CD4-positive, alpha-beta T cell treated with Interleukin-17A for 4 hours (primary cell): Measurements from ENCODE around the gene GLRA3.
"Not testable (repeated sequence)": the region's sequence is repeated elsewhere in the genome, so short reads cannot be mapped to it uniquely, and the experiment has no call there.

Source experiments
- DNase-seq: peaks from one replicate; pipeline ENCODE4 v3.0.0-alpha.2; 2020; ENCODE audit warnings: mixed read lengths

The GLRA3 gene

GRCh38 chr4:174828845-174829701 is at the start of gene GLRA3:
Gene GLRA3 (minus strand): TSS chr4:174829247. CDS start chr4:174828811, 436 bp downstream.
- DNase-seq: no peak

GRCh38 chr4:174874898-174875297 is 45.9 kb upstream of the GLRA3 start:
- DNase-seq: no peak

GRCh38 chr4:174873931-174874330 is 44.9 kb upstream of the GLRA3 start:
- no peak for DNase-seq

- DNase-seq: not testable (repeated sequence)
Measured at GRCh38 chr4:174873146-174873545, 44.1 kb upstream of the GLRA3 start.

- DNase-seq: no peak
Measured at GRCh38 chr4:174871407-174871806, 42.4 kb upstream of the GLRA3 start.

GRCh38 chr4:174870311-174870710 is 41.3 kb upstream of the GLRA3 start:
- DNase-seq: no peak

- no peak for DNase-seq
Measured at GRCh38 chr4:174869339-174869738, 40.3 kb upstream of the GLRA3 start.

- DNase-seq: no peak
Measured at GRCh38 chr4:174867903-174868302, 38.9 kb upstream of the GLRA3 start.

- DNase-seq: no peak
Measured at GRCh38 chr4:174865418-174865985, 36.5 kb upstream of the GLRA3 start.

GRCh38 chr4:174864031-174864430 is 35.0 kb upstream of the GLRA3 start:
- DNase-seq: no peak

GRCh38 chr4:174860588-174860987 is 31.5 kb upstream of the GLRA3 start:
- DNase-seq: no peak

GRCh38 chr4:174859904-174860303 is 30.9 kb upstream of the GLRA3 start:
- DNase-seq: no peak

GRCh38 chr4:174856926-174857800 is 28.1 kb upstream of the GLRA3 start:
- no peak for DNase-seq

GRCh38 chr4:174855050-174855449 is 26.0 kb upstream of the GLRA3 start:
- DNase-seq: no peak

GRCh38 chr4:174853629-174854028 is 24.6 kb upstream of the GLRA3 start:
- DNase-seq: no peak

- no peak for DNase-seq
Measured at GRCh38 chr4:174848596-174848995, 19.5 kb upstream of the GLRA3 start.

- DNase-seq: no peak
Measured at GRCh38 chr4:174847801-174848427, 18.9 kb upstream of the GLRA3 start.

GRCh38 chr4:174835536-174835935 is 6.5 kb upstream of the GLRA3 start:
- DNase-seq: no peak

GRCh38 chr4:174834477-174834876 is 5.4 kb upstream of the GLRA3 start:
- no peak for DNase-seq

- no peak for DNase-seq
Measured at GRCh38 chr4:174826660-174827059, 2.4 kb downstream of the GLRA3 start.

- DNase-seq: no peak
Measured at GRCh38 chr4:174815282-174815681, 13.8 kb downstream of the GLRA3 start.

- DNase-seq: no peak
Measured at GRCh38 chr4:174813292-174813691, 15.8 kb downstream of the GLRA3 start.

GRCh38 chr4:174810834-174811233 is 18.2 kb downstream of the GLRA3 start:
- DNase-seq: no peak
